SK-N-SH (cell line): Measurements from ENCODE around the gene UTRN.

Experiments used
- CTCF ChIP-seq: fragments of 200-600 bp; sonication (generic); IDR thresholded peaks from 2 replicates; pipeline ENCODE4 v1.6.1; 2017; ENCODE audit warnings: antibody characterized with exemption, mild to moderate bottlenecking, moderate library complexity
- EZH2phosphoT487 ChIP-seq: fragments of 200-600 bp; sonication (generic); IDR thresholded peaks from 2 replicates; pipeline ENCODE4 v1.6.1; 2017; ENCODE audit warnings: low read depth, mixed run types, mild to moderate bottlenecking, antibody characterized with exemption, moderate library complexity, borderline replicate concordance
- POLR2AphosphoS5 ChIP-seq: IDR thresholded peaks from 2 replicates; pipeline ENCODE4 v1.6.1; 2012; ENCODE audit warnings: low read depth, low read length
- RAD21 ChIP-seq: IDR thresholded peaks from 2 replicates; pipeline ENCODE4 v1.6.1; 2012; ENCODE audit warnings: mild to moderate bottlenecking, low read length
- REST ChIP-seq: IDR thresholded peaks from 2 replicates; pipeline ENCODE4 v1.6.1; 2012; ENCODE audit warnings: mild to moderate bottlenecking, low read depth, low read length, moderate library complexity
- RFX5 ChIP-seq: IDR thresholded peaks from 2 replicates; pipeline ENCODE4 v1.6.1; 2012; ENCODE audit warnings: mild to moderate bottlenecking, improper control_type of control experiment, low read length
- SIN3A ChIP-seq: IDR thresholded peaks from 2 replicates; pipeline ENCODE4 v1.6.1; 2012; ENCODE audit warnings: low read depth, mild to moderate bottlenecking, low read length, moderate library complexity, borderline replicate concordance
- TCF12 ChIP-seq: IDR thresholded peaks from 2 replicates; pipeline ENCODE4 v1.4.0; 2012
- YY1 ChIP-seq: IDR thresholded peaks from 2 replicates; pipeline ENCODE4 v1.4.0; 2012; ENCODE audit warnings: low read depth, mild to moderate bottlenecking

- TF ChIP-seq CTCF (no peak), SIN3A (no peak), YY1 (no peak), RAD21 (no peak), POLR2AphosphoS5 (no peak), REST (no peak), RFX5 (no peak), EZH2phosphoT487 (no peak), TCF12 (no peak)
These were observed 38.1 kb upstream of the UTRN start for GRCh38 chr6:144246988-144247387.
